ENCODE measurements around the gene E2F8.
A peak's percentile ranks its signal among the peaks of the same experiment; 100 is the strongest.

E2F8 gene

DNA sequence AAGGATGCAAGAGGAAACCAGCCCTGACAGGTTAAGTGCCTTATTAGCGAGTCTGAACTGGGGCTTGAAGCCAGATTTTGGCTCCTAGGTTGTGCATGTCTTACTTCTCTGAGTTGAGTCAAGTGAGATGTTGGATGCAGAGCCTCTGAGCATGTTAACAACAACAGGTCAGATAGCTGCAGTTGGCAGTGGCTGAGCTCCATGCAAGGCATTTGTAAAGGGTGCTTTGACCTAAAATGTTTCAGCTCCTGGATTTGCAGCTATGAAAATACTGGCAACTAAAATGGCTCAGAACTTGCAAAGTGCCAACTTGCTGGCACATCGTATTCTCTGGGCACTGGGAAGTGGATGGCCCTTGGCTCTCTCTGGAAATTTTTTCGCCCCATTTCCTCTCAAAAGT is 22.5 kb downstream of the E2F8 start:
- DNase-seq = no peak

DNA sequence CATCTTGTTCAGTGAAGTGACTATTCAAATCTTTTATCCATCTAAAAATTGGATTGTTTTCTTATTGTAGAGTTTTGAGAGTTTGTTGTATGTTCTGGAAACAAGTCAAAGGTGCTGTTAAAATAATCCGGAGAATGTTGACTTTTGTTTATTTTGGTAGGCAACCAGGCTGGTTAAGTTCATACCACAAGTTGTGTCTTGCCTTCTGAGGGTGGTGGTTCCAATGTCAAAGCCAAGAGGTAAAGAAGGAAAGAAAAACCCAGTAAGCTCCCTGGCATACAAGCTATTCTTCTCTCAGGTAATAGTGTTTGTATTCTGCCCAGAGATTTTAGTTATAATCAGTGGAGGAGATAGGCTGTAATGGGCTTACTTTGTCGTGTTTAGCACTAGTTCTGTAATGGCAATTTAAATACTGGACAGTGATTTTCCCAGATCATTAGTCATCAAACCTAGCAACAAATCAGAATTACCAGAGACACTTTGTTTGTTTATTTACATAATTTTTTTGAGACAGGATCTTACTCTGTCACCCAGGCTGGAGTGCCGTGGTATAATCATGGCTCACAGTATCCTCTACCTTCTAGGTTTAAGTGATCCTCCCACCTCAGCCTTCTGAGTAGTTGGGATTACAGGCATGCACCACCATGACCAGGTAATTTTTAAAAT is 23.9 kb downstream of the E2F8 start:
- no peak for DNase-seq

DNA sequence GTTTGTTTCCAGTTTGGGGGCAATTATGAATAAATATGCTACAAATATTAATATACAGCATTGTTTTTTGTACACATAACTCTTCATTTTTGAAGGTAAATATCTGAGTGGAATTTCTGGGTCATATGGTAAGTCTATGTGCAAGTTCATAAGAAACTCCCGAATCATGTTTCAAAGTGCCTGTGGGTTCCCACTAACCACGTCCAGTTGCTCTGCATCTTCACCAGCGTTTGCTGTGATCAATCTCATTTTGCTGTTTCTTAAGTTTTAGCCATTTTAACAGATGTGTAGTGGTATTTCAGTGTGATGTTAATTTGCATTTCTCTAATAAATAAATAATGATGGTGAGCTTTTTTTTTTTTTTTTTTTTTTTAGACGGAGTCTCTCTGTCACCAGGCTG is 24.7 kb downstream of the E2F8 start:
- no peak for DNase-seq

DNA sequence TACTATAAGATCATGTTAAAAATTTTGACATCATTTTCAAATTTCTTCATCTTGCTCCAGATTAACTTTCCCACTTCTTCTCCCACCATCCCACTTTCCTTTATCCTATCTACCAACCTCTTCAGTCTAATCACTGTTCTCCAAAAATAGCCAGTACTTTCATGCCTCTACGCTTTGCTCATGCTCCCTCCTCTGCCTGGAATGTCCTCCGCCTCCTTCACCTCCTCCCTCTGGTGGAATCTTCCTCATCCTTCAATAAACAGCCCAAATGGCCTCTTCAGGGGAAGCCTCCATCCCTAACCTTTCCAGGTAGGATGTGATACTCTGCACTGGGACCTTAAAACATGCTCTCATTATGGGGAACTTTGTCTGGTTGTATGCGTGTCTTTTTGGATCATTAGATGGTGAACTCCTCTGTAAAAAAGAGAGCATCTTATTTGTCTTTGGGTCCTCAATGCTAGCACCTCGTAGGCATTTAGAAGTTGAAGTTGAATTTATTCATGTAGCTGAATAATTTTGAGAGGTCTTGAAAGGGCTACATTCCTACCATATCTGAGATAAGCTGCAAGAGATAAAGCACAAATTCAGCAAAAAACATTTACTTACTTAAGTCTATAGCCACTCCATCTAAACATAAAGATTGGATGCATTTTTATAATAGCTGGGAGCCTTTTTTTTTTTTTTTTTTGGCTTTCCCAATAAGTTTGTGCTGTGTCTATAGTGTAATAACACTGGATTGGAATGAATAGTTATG is 31.0 kb downstream of the E2F8 start:
- DNase-seq = no peak

DNA sequence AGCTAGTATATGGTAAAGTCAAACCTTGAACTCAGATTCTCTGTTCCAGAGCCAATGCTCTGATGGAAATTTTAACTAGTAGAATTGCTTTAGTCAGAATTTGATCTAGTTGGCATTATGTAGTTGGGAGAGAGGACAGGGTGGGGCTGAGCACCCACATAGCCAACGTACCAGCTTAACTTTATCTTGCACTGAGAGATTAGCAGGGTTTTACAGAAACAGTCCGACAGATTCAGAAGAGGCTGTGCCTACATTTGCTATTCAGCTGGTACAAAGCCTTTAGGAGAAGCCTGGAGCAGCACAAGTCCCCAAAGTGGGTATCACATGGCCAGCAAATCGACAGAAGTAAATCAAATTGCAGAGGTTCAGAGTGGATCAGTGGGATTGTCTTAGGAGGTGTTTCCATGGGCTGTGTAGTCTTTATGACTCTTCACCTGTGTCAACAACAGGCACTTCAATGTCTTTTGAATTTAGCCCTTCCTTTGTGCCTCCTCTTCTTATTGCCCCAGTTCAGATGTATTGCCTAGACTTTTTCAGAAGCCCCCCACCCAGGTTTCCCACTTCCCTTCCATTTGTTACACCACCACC is 31.7 kb downstream of the E2F8 start:
- DNase-seq = no peak

DNA sequence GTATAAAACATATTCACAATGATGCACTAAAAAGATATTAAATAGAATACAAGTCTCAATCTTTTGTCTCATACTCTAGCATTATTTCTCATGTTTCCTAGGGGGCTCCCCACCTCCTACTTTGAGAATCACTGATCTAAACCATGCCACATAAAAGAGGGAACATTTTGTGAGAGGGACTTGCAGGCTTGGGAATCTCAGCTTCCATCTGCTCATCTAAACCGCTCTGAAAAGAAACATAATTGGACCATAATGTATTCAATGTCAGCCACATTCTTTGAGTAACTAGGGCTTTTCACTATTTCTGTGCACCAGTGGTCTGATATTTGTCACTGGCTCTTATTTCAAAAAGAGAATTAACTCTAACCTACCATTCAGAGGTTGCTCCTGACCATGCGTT is 32.6 kb downstream of the E2F8 start:
- no peak for DNase-seq

DNA sequence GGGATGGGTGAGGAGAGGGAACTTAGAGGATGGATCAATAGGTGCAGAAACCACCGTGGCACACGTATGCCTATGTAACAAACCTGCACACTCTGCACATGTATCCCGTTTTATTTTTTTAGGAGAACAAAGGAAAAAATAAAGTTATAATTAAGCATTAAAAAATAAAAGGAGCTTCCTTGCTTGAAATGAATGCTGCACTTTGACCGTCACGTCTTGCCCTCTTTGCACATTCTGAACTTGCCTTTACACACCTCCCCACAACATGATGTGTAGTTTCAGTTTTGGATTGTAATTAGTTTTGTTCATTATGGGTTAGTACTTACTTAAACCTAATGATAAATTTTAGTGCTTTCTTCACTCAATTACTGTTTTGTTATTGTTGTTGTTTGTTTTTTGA is 35.9 kb downstream of the E2F8 start:
- DNase-seq = no peak

DNA sequence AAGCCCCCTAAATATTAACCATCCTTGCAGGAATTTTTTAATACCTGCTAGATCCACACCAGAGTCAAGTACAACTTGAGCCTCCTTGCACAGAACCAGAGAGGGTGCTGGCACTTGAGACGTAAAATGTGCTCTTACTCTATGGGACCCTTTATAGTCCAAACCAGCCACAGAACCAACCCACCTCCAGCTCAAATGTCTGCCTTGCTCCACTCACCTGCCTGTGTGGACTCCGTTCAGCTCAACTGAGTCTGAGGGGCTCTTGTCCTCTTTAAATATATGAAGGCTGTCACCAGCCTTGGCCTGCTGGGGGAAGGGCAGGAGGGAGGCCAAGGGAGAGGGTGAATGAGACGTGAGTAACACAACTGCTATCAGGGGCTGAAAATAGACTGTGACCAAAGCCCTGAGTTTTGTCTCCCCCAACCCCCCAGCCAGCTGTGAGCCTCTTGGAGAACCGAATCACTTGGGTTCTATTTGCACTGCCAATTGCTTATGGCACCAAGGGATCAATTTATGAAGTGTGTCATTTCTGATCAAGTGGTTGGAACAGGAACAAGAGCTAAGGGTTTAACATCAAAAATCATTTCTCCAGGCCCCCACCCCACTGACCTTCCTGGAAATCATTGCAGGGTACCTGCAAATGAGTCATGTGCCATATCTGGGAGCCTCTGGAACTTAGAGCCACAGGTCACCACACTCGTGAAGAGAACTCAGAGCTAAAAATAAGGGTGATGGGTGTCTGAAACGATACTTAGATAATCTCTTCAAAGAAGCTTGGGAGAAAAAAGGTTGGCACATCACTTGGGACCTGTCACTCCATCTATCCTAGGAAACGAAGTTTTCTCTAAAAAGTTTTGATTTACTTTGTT is 38.8 kb downstream of the E2F8 start, which contains the start of gene CSRP3:
CSRP3 (minus strand) TSS at position 247 of the 869 bp plus-strand sequence. CDS start 9,535 bp downstream, outside the sequence.
- DNase-seq = no peak

DNA sequence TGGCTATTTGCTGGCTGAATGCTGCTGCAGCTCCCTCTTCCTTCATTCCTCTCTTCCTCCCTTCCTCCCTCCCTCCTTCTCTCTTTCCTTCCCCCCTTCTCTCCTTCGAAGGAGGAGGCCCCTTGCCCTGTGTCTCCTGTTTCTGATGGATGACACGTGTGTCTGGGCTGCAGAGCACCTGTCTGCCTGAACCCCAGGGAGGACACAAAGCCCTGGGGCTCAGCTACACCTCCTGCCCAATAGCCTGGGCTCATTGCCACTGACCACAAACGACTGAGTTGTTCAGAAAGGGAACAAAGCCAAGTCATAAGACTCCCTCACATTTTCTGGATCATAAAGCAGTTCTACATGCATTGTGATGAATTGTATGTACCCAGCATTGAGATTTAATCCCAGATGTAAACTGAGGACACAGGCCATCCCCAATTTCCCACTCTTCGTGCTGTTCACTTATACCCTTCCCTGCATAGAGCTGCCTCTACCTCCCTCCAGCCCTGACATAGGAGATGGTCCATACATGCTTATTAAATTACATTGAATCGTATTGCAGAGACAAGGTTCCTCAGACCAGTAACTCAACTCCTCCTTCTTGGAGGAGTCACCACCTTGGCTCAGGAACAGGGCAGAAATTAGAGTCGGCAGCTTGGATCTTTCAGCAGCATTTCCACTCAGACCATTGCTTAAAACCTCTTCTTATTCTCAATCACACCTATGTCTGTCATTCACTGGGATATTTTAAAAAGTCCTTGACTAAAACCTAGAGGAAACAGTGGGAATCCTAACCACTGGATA is 40.1 kb downstream of the E2F8 start:
- no peak for DNase-seq

DNA sequence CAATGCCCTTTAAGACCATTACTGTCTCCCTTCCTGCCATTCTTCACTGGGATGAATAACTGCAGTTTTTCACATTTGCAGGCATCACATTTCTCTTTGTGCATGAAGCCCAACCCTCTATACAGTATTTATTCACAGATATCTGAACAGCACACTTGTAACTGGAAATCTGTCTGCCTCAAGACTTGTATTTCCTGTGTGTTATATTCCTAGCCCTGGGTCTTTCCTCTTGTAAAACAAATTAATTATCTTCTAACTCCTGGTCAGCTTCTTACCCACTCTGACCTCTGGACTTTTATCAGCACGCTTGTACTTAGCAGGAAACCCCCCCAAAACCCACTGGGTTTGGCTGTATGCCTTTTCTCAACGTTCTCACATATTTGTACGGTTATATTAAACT is 41.0 kb downstream of the E2F8 start:
- DNase-seq = no peak

DNA sequence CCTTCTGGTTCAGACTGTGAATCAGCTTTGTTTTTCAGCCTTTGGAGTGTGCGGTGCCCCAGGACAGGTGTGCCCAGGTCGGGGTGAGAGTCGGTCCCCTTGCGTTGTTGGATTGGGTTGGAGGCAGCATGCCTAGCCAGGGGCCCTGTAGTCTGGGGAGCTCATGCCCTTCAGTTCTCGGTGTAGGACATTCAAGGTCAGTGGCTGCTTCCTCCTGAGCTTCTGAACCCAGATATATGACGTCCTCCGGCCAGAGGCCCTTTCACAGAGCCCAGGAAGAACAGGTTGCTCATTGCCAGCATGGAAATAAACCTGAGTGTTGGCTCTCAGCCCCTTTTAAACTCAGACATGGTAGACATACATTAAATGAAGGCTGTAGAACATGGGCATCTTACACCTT is 41.7 kb downstream of the E2F8 start:
- DNase-seq = no peak

DNA sequence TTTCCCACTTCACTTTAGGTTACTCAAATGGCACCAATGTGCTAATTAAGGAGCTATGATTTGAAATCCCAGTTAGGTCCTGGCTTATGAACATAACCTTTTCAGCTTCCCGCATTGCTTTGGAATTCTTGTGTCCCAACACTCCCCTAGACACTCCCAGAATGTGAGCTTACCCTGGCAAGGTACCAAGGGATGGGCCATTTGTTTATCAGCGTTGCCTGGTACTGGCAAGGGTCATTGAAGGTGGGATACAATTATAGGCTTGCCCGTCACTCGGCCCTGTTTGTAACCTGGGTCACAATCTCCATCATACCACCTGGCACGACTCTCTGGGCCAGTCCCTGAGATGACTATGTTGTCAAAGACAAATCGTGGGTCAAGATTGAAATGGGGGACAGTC is 44.3 kb downstream of the E2F8 start:
- no peak for DNase-seq

DNA sequence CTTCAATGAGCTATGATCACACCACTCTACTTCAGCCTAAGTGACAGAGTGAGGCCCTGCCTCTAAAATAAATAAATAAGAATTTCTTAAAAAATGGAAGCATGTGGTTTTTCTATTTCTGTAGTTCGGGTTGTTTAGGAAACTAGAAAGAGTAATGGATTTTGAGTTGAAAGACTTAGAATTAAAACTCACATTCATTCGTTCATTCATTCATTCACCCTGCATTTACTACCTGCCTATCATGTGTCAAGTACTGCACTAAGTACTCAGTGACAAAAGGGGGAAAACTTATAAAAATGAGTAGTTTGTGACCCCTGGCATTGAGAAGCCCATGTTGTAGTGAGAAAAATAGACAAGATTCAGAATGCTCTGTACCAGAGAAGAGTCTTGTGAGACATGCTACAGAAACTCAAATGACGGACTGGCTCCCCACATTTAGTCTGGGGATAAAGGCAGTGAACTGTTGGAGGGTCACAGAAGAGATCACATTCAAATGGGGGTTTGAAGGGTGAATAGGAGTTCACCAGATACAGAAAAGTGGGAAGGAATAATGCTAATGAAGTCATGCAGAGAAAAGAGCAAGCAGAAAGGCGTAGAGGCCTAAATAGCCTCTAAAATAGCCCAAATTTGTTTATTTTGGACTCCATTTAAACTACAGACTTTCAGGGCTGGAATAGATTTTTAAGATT is 46.0 kb downstream of the E2F8 start:
- no peak for DNase-seq

DNA sequence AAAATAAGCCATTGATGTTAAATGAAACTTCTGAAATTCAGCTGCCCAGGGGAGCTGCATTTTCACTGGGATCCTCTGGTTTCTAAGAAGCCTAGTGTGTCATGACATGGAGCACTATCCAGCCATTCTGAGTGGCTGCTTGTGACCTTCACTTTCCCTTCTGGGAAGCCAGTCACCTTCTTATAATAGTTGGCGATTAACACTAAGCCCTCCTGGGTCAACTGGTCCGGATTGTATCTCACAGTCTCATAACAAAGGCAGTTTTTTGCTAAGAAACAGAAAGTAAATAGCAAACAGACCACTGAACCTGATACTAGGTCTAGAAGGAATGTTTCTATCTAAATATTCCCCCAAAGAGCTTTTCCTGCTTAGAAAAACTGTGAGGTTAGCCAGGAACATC is 46.8 kb downstream of the E2F8 start:
- no peak for DNase-seq

DNA sequence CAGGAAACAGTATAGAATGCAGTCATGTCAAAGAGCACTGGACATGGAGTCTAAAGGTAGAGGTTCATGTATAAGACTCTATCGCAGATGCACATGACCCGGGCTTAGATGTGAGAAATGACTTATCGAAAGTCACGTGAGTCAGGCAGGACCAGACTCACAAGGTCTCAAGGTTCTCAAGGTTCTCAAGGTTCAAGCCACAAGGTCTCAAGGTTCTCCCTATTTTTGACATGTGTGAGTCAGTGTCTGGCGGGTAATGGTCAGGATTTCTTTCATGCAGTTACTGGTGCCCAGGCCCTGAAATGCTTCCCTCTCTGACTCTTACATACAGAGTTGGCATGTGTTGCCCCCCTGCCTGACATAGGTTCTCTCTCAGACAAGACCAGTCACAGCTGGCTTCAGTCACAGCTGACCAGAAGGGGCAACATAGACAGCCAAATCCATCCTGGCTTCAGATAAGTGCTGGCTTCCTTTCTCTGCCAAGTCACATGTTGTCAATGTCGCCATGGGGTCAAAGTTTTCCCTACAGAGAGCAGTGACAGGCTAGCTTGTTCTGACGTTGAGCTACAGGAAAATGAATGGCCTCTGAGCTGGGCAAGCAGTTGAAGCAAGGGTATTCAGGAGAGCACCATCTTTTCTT is 49.1 kb downstream of the E2F8 start:
- DNase-seq = no peak

DNA sequence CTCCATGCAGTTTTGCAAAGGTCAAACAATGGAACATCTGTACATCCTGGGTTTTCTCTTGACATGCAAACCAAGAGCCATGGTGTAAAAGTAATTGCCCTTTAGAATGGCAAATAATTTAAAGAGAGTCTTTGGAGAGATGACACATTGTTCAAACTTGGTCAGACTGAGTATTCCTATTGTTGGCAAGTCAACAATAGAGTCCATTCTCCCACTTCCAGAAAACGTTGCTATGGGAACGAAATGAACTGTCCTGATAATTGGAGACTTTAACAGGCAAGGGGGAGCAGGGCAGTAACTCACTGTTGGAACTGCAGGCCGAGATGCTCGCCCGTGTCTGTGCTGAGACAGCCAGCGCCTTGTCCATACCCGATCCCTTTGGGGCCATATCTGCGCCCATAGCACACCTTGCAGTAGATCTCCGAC is 52.9 kb downstream of the E2F8 start:
- no peak for DNase-seq

DNA sequence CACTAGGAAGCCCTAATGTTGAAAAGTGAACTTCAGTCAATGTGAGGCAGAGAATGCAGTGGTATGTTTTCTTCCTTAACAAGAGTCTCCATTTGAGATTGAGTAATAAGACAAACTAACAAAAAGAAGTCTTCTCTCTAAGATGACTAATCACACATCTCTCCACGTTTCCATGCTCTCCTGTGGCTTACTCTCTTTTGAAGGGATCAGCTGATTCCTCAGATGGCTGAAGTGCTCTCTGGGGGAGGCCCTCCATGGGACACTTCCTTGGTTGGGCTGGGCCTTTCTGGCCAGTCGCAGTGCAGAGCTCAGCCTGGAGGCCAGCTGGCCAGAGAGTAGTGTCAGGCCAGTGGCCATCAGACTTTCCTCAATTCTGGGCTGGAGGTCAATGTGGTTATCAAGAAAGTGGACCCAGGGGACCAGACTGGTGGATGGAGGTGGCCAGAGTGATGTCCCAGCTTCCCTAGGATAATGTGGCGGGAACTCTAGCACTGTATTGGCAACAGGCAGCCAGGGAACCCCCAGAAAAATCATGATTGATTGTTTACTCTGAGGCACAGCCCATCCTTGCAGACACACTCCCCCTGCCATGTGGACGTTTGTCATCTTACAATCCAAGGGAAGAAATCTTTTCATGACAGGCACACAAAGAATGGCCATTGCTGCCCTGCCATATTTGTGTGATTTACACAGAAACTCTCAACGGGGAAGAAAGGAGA is 53.5 kb downstream of the E2F8 start:
- DNase-seq = no peak

DNA sequence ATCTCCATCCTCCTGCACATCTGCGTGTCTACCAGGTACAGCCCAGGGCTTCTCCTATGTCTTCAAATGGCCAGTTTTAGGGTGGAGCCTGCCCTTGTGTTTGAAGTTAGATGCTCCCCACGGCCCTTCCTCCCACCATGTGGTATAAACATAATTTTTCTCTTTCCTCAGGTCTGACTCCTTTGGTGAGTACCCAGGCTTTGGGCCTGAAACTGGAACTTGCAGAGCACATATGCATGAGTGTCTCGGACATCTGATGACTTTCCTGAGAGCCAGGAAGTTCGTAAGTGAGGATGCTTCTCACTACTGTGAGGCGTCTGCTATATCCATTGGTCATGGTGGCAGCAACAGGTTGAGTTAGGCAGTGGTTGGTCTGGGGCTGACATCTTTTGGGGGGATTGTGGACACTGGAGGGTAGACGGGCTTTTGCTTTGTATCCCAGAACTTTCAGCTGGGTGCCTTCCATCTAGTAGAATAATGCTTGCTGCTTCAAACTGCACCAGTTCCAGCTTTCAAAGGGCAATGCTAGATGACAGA is 55.2 kb downstream of the E2F8 start:
- DNase-seq = no peak

DNA sequence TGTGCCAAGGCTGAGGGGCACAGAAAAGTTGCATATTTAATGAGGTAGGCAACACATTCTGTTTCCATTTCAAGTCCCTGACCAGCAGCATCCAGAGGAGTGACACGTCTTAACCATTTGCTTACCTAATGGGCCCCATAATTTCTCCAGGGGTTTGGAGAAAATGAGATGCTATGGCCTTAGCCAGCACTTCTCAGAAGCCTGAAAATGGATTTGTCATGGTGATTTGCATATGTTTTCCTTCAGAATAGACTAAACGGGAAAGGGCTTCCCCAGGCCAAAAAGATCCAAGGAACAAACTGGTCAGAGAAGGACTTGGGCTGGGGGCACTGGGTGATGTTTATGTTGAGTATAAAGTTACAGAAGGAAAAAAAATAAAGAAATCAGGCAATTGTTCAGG is 55.7 kb downstream of the E2F8 start:
- DNase-seq = peak; percentile 8 to 14

DNA sequence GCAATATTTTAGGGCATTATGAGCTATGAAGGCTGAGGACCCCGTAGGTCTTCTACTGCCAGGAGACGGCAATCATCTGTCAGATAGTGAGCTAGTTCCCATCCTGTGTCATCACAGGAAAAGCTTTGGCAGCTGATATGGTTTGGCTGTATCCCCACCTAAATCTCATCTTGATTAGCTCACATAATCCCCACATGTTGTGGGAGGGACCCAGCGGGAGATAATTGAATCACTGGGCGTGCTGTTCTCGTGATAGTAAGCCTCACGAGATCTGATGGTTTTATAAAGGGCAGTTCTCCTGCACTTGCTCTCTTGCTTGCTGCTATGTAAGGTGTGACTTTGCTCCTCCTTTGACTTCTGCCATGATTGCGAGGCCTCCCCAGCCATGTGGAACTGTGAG is 57.1 kb downstream of the E2F8 start:
- no peak for DNase-seq
